Measurements from ENCODE around the gene PM20D2.

PM20D2 gene

GRCh38 chr6:89199579-89199978, 53.7 kb downstream of the PM20D2 start:
- no peak for TF ChIP-seq CTCF (conservative IDR thresholded peaks at IDR 0.05; ENCODE audit: low read length)
- no peak overlapping the region for H3K4me3 ChIP-seq (ENCODE audit: low read length)
- DNase-seq (ENCODE audit: low read depth) = no peak

- DNase-seq (ENCODE audit: low read depth) = no peak
These were observed 54.9 kb downstream of the PM20D2 start for GRCh38 chr6:89200706-89201215.

GRCh38 chr6:89204096-89204495, 58.2 kb downstream of the PM20D2 start:
- no peak overlapping the region for H3K4me3 ChIP-seq (ENCODE audit: low read length)
- DNase-seq (ENCODE audit: low read depth) = no peak
- no peak for TF ChIP-seq CTCF (conservative IDR thresholded peaks at IDR 0.05; ENCODE audit: low read length)

More at GRCh38 chr6:89200706-89201215, 54.9 kb downstream of the PM20D2 start:
- H3K4me3 ChIP-seq (ENCODE audit: low read length) = no peak overlapping the region
- no peak for TF ChIP-seq CTCF (conservative IDR thresholded peaks at IDR 0.05; ENCODE audit: low read length)

GRCh38 chr6:89205819-89206218, 60.0 kb downstream of the PM20D2 start:
- TF ChIP-seq CTCF (conservative IDR thresholded peaks at IDR 0.05; ENCODE audit: low read length) = no peak

GRCh38 chr6:89208551-89208950, 62.7 kb downstream of the PM20D2 start:
- TF ChIP-seq CTCF (conservative IDR thresholded peaks at IDR 0.05; ENCODE audit: low read length) = no peak
- H3K4me3 ChIP-seq (ENCODE audit: low read length) = no peak overlapping the region
- DNase-seq (ENCODE audit: low read depth) = no peak

More at GRCh38 chr6:89205819-89206218, 60.0 kb downstream of the PM20D2 start:
- no peak overlapping the region for H3K4me3 ChIP-seq (ENCODE audit: low read length)
- no peak for DNase-seq (ENCODE audit: low read depth)

GRCh38 chr6:89209457-89209856, 63.6 kb downstream of the PM20D2 start:
- no peak overlapping the region for H3K4me3 ChIP-seq (ENCODE audit: low read length)
- no peak for DNase-seq (ENCODE audit: low read depth)
- TF ChIP-seq CTCF (conservative IDR thresholded peaks at IDR 0.05; ENCODE audit: low read length) = no peak

- no peak overlapping the region for H3K4me3 ChIP-seq (ENCODE audit: low read length)
- DNase-seq (ENCODE audit: low read depth) = no peak
- no peak for TF ChIP-seq CTCF (conservative IDR thresholded peaks at IDR 0.05; ENCODE audit: low read length)
These were observed 66.6 kb downstream of the PM20D2 start for GRCh38 chr6:89212472-89212871.

All from AG10803 (cell line).